IMR-90 (cell line): ENCODE measurements around the gene PTPN13. TPM values are rescaled to one million over a fixed set of nuclear protein-coding genes. Genes with fewer than 3 reads are reported as not detected.

Experiments used
- ATAC-seq: fragments of 200-7000 bp; cut with Tn5 transposase; 2 replicates; pipeline ENCODE4 v1.9.1; 2020; ENCODE audit warnings: low read depth, mild to moderate bottlenecking, moderate library complexity
- BruUV-seq: library from RNA; stranded (reverse); fragments of 400-500 nt; replicated peaks from 2 replicates; lab custom pipeline; 2021; lab: Mats Ljungman, UMichigan
- CTCF ChIA-PET: fragments of 300-600 bp; formaldehyde crosslinking; extraction: SDS; loops from one replicate; lab custom pipeline; 2021; ENCODE audit warnings: antibody characterized with exemption; lab: Yijun Ruan, JAX
- POLR2A ChIA-PET: fragments of 300-600 bp; sonication (Branson Sonifier 250); formaldehyde crosslinking; loops from one replicate; lab custom pipeline; 2022; ENCODE audit warnings: antibody characterized with exemption; ENCODE audit not compliant: unreplicated experiment; lab: Charles Lee
- DNase-seq: peaks from one replicate; pipeline ENCODE4 v3.0.0; 2013
- H2AFZ ChIP-seq: replicated peaks from 2 replicates; pipeline ENCODE3; 2013; ENCODE audit warnings: low read length, mild to moderate bottlenecking; ENCODE audit not compliant: poor library complexity
- H2AK5ac ChIP-seq: 2 replicates; pipeline ENCODE4 v1.6.1; 2013; ENCODE audit warnings: low read depth, low read length, inconsistent platforms
- H2AK9ac ChIP-seq: replicated peaks from 2 replicates; pipeline ENCODE3; 2013; ENCODE audit warnings: mild to moderate bottlenecking, low read depth, low read length, moderate library complexity; ENCODE audit not compliant: poor library complexity
- H2BK120ac ChIP-seq: 2 replicates; pipeline ENCODE4 v1.6.1; 2013; ENCODE audit warnings: low read depth, low read length, inconsistent platforms
- H2BK15ac ChIP-seq: 3 replicates; pipeline ENCODE4 v1.6.1; 2013; ENCODE audit warnings: low read depth, low read length, inconsistent platforms
- H2BK20ac ChIP-seq: 2 replicates; pipeline ENCODE4 v1.6.1; 2013; ENCODE audit warnings: low read depth, mild to moderate bottlenecking, inconsistent platforms, low read length, moderate library complexity
- H2BK5ac ChIP-seq: 2 replicates; pipeline ENCODE4 v1.6.1; 2013; ENCODE audit warnings: mild to moderate bottlenecking, low read depth, low read length, inconsistent platforms; ENCODE audit not compliant: poor library complexity, severe bottlenecking
- H3K14ac ChIP-seq: replicated peaks from 2 replicates; pipeline ENCODE4 v1.6.1; 2013; ENCODE audit warnings: low read depth, low read length, inconsistent platforms
- H3K18ac ChIP-seq: 2 replicates; pipeline ENCODE4 v1.6.1; 2013; ENCODE audit warnings: low read depth, low read length, control low read depth
- H3K23ac ChIP-seq: 2 replicates; pipeline ENCODE4 v1.6.1; 2013; ENCODE audit warnings: low read depth, low read length, inconsistent platforms
- H3K27ac ChIP-seq: 2 replicates; pipeline ENCODE4 v1.5.1; 2013; ENCODE audit warnings: mild to moderate bottlenecking, control low read depth, low read length; ENCODE audit not compliant: insufficient read depth
- H3K27me3 ChIP-seq: 2 replicates; pipeline ENCODE4 v1.6.1; 2013; ENCODE audit warnings: low read length; ENCODE audit not compliant: control insufficient read depth, insufficient read depth
- H3K36me3 ChIP-seq: 2 replicates; pipeline ENCODE4 v1.6.1; 2013; ENCODE audit warnings: low read length, mixed read lengths; ENCODE audit not compliant: control insufficient read depth, insufficient read depth
- H3K4ac ChIP-seq: 2 replicates; pipeline ENCODE4 v1.6.1; 2013; ENCODE audit warnings: low read depth, low read length, inconsistent platforms
- H3K4me1 ChIP-seq: 2 replicates; pipeline ENCODE4 v1.6.1; 2013; ENCODE audit warnings: low read length, mixed read lengths; ENCODE audit not compliant: control insufficient read depth, insufficient read depth
- H3K4me2 ChIP-seq: 2 replicates; pipeline ENCODE4 v1.6.1; 2013; ENCODE audit warnings: low read depth, mild to moderate bottlenecking, control low read depth, low read length, moderate library complexity
- H3K4me3 ChIP-seq: 2 replicates; pipeline ENCODE4 v1.5.1; 2013; ENCODE audit warnings: low read depth, mild to moderate bottlenecking, control low read depth, low read length, moderate library complexity; ENCODE audit not compliant: insufficient read depth
- H3K56ac ChIP-seq: 2 replicates; pipeline ENCODE4 v1.6.1; 2013; ENCODE audit warnings: low read length, inconsistent platforms; ENCODE audit not compliant: insufficient read depth; ENCODE audit errors: extremely low read depth
- H3K79me1 ChIP-seq, 2 experiments: 2 replicates each; pipeline ENCODE4 v1.6.1; 2013; ENCODE audit warnings: low read length in 2 of 2, inconsistent platforms in 1 of 2, low read depth in 1 of 2
- H3K9ac ChIP-seq: 2 replicates; pipeline ENCODE4 v1.6.1; 2013; ENCODE audit warnings: low read depth, low read length, control low read depth
- H3K9me1 ChIP-seq: 2 replicates; pipeline ENCODE4 v1.6.1; 2013; ENCODE audit warnings: low read length, inconsistent platforms; ENCODE audit not compliant: insufficient read depth
- H3K9me3 ChIP-seq: 2 replicates; pipeline ENCODE4 v1.6.1; 2013; ENCODE audit warnings: low read length; ENCODE audit not compliant: control insufficient read depth, insufficient read depth
- H4K20me1 ChIP-seq: 2 replicates; pipeline ENCODE4 v1.6.1; 2013; ENCODE audit warnings: low read length, inconsistent platforms; ENCODE audit not compliant: insufficient read depth
- H4K5ac ChIP-seq: 2 replicates; pipeline ENCODE4 v1.6.1; 2013; ENCODE audit warnings: mild to moderate bottlenecking, low read depth, low read length, control low read depth
- H4K8ac ChIP-seq, 2 experiments: 2 replicates each; pipeline ENCODE4 v1.6.1; 2013; ENCODE audit warnings: low read depth in 2 of 2, low read length in 2 of 2, control low read depth in 1 of 2, inconsistent platforms in 1 of 2
- H4K91ac ChIP-seq: 2 replicates; pipeline ENCODE4 v1.6.1; 2013; ENCODE audit warnings: low read depth, low read length, inconsistent platforms; ENCODE audit not compliant: insufficient read depth
- BHLHE40 ChIP-seq: fragments of 150-350 bp; IDR thresholded peaks from 2 replicates; pipeline ENCODE4 v1.6.1; 2016; ENCODE audit warnings: mild to moderate bottlenecking, low read depth, low read length
- CEBPB ChIP-seq: IDR thresholded peaks from 2 replicates; pipeline ENCODE4 v1.6.1; 2012; ENCODE audit warnings: low read depth, low read length, improper control_type of control experiment
- CHD1 ChIP-seq: IDR thresholded peaks from 2 replicates; pipeline ENCODE4 v1.6.1; 2012; ENCODE audit warnings: low read depth, low read length, improper control_type of control experiment
- FOS ChIP-seq: fragments of 150-350 bp; IDR thresholded peaks from 2 replicates; pipeline ENCODE4 v1.6.1; 2016; ENCODE audit warnings: low read depth, low read length
- MAFK ChIP-seq: IDR thresholded peaks from 2 replicates; pipeline ENCODE4 v1.6.1; 2012; ENCODE audit warnings: low read depth, low read length, improper control_type of control experiment
- MAZ ChIP-seq: IDR thresholded peaks from 2 replicates; pipeline ENCODE4 v1.6.1; 2012; ENCODE audit warnings: low read depth, mild to moderate bottlenecking, low read length, improper control_type of control experiment, moderate library complexity, borderline replicate concordance
- MXI1 ChIP-seq: IDR thresholded peaks from 2 replicates; pipeline ENCODE4 v1.6.1; 2012; ENCODE audit warnings: low read depth, mild to moderate bottlenecking, low read length, moderate library complexity, borderline replicate concordance
- NFE2L2 ChIP-seq: fragments of 150-350 bp; IDR thresholded peaks from 2 replicates; pipeline ENCODE4 v1.6.1; 2016; ENCODE audit warnings: low read depth, mild to moderate bottlenecking, low read length
- POLR2A ChIP-seq: IDR thresholded peaks from 2 replicates; pipeline ENCODE4 v1.6.1; 2012; ENCODE audit warnings: mild to moderate bottlenecking, low read depth, low read length
- RAD21 ChIP-seq: IDR thresholded peaks from 2 replicates; pipeline ENCODE4 v1.6.1; 2012; ENCODE audit warnings: low read length, improper control_type of control experiment
- RCOR1 ChIP-seq: IDR thresholded peaks from 2 replicates; pipeline ENCODE4 v1.6.1; 2012; ENCODE audit warnings: mild to moderate bottlenecking, low read length, improper control_type of control experiment; ENCODE audit not compliant: insufficient replicate concordance
- RFX5 ChIP-seq: IDR thresholded peaks from 2 replicates; pipeline ENCODE4 v1.8.0; 2012; ENCODE audit warnings: low read depth, mild to moderate bottlenecking, low read length, moderate library complexity
- SMC3 ChIP-seq: fragments of 150-350 bp; IDR thresholded peaks from 2 replicates; pipeline ENCODE4 v1.6.1; 2016; ENCODE audit warnings: low read depth, mild to moderate bottlenecking, antibody characterized with exemption, low read length, moderate library complexity
- WGBS, 2 experiments: methylation state at CpG; one replicate each; pipeline versions ENCODE4 v1.1.5 to v1.1.7; 2013; ENCODE audit warnings: missing lambda C conversion rate in 2 of 2; ENCODE audit not compliant: insufficient read length in 1 of 2; ENCODE audit errors: extremely low coverage in 2 of 2; 5-methylcytosine and 5-hydroxymethylcytosine counted together
- dilution Hi-C: fragments of 300-500 bp; cut with HindIII; formaldehyde crosslinking; loops from one replicate; pipeline ENCODE4 v1.14.3; 2018; ENCODE audit warnings: low sequenced_read_pairs; ENCODE audit not compliant: unreplicated experiment
- in situ Hi-C: fragments of 300-500 bp; cut with MboI; formaldehyde crosslinking; loops from 3 replicates; pipeline ENCODE4 v1.14.3; 2019; ENCODE audit warnings: low sequenced_read_pairs, inconsistent platforms, mixed read lengths
- intact Hi-C: fragments of 100-400 bp; cut with micrococcal nuclease; formaldehyde crosslinking; loops from 2 replicates; pipeline ENCODE4 v1.10.0; 2022
- polyA plus RNA-seq, 3 experiments: library from polyadenylated mRNA; depleted of rRNA; stranded (reverse); fragments of >200 nt; gene quantifications; 2 replicates each; pipeline ENCODE4 v1.2.3, GENCODE V29; 2012; ENCODE audit warnings: low replicate concordance in 1 of 3
- total RNA-seq: library from RNA; depleted of rRNA; stranded (reverse); fragments of >200 nt; gene quantifications from 2 replicates; pipeline ENCODE4 v1.2.3, GENCODE V29; 2012
- TF ChIP-seq, protein P1 (sequence below): fragments of 150-350 bp; IDR thresholded peaks from 2 replicates; pipeline ENCODE4 v1.6.1; 2016; ENCODE audit warnings: low read depth, mild to moderate bottlenecking, low read length, moderate library complexity, borderline replicate concordance
- TF ChIP-seq, protein P2 (sequence below): fragments of 150-350 bp; IDR thresholded peaks from 2 replicates; pipeline ENCODE4 v1.6.1; 2017; ENCODE audit warnings: mild to moderate bottlenecking, antibody characterized with exemption, low read length, low read depth
- TF ChIP-seq, protein P3 (sequence below): conservative IDR thresholded peaks from 2 replicates; pipeline ENCODE4 v1.5.1; 2012; ENCODE audit warnings: mild to moderate bottlenecking, low read depth, low read length, improper control_type of control experiment

The PTPN13 gene
- total and polyA plus RNA-seq, 2 of the 4 experiments (the other 2 are of a cell fraction): 7.7 to 29.0 TPM

DNA sequence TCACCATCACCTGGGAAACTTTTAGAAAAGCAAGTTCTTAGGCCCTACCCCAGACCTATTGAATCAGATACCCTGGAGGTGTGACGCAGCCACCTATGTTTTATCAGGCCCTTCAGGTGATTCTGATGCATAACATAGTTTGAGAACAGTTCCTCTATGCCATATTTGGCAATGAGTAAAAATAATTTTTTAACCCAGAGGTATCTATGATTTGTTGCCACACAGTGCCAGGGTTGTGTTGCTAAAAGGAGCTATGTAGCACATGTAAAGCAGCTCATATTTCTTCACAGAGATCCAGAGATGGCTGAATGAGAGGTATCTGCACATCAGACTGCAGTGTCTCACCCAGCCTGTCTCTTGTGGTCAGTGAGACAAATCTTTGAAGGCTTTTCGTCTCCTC is 85.3 kb downstream of the PTPN13 start:
- H3K18ac ChIP-seq: no peak overlapping the region
- H4K8ac ChIP-seq: no peak overlapping the region
- no peaks in the 10 kb centered on the region for H3K9me1 ChIP-seq
- no peaks in the 10 kb centered on the region for H3K4me1 ChIP-seq
- intact Hi-C loops (no loop called here), dilution Hi-C loops (no loop called here), in situ Hi-C loops (no loop called here)
- no peak overlapping the region for H3K9ac ChIP-seq
- no peak overlapping the region for H2BK5ac ChIP-seq
- no peak overlapping the region for H2BK20ac ChIP-seq
- no peak overlapping the region for H4K5ac ChIP-seq
- no peak overlapping the region for H2BK15ac ChIP-seq
- no peak overlapping the region for H4K91ac ChIP-seq
- H3K9me3 ChIP-seq: no peaks in the 10 kb centered on the region
- H2AK5ac ChIP-seq: no peak overlapping the region
- no CpG with 5 or more reads among the region's 2 CpGs for WGBS, 2 experiments
- no peaks in the 10 kb centered on the region for H3K27me3 ChIP-seq
- no peak for ATAC-seq
- TF ChIP-seq CEBPB (no peak), NFE2L2 (no peak), MXI1 (no peak), BHLHE40 (no peak), RFX5 (no peak), POLR2A (no peak), CHD1 (no peak), SMC3 (no peak), RAD21 (no peak), RCOR1 (no peak), FOS (no peak), MAFK (no peak), MAZ (no peak)
- TF ChIP-seq, protein P1, sequence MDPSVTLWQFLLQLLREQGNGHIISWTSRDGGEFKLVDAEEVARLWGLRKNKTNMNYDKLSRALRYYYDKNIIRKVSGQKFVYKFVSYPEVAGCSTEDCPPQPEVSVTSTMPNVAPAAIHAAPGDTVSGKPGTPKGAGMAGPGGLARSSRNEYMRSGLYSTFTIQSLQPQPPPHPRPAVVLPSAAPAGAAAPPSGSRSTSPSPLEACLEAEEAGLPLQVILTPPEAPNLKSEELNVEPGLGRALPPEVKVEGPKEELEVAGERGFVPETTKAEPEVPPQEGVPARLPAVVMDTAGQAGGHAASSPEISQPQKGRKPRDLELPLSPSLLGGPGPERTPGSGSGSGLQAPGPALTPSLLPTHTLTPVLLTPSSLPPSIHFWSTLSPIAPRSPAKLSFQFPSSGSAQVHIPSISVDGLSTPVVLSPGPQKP: no peak
- TF ChIP-seq, protein P2, sequence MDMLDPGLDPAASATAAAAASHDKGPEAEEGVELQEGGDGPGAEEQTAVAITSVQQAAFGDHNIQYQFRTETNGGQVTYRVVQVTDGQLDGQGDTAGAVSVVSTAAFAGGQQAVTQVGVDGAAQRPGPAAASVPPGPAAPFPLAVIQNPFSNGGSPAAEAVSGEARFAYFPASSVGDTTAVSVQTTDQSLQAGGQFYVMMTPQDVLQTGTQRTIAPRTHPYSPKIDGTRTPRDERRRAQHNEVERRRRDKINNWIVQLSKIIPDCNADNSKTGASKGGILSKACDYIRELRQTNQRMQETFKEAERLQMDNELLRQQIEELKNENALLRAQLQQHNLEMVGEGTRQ: no peak
- TF ChIP-seq, protein P3, sequence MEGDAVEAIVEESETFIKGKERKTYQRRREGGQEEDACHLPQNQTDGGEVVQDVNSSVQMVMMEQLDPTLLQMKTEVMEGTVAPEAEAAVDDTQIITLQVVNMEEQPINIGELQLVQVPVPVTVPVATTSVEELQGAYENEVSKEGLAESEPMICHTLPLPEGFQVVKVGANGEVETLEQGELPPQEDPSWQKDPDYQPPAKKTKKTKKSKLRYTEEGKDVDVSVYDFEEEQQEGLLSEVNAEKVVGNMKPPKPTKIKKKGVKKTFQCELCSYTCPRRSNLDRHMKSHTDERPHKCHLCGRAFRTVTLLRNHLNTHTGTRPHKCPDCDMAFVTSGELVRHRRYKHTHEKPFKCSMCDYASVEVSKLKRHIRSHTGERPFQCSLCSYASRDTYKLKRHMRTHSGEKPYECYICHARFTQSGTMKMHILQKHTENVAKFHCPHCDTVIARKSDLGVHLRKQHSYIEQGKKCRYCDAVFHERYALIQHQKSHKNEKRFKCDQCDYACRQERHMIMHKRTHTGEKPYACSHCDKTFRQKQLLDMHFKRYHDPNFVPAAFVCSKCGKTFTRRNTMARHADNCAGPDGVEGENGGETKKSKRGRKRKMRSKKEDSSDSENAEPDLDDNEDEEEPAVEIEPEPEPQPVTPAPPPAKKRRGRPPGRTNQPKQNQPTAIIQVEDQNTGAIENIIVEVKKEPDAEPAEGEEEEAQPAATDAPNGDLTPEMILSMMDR: no peak
- ChIA-PET CTCF (no interaction called here), POLR2A (no interaction called here)
- no peak overlapping the region for H3K4me2 ChIP-seq
- 0 out of 4 replicates have a peak, but pooled peaks cover 0 to 3% of the 10 kb centered on the region in 2 experiments for H3K79me1 ChIP-seq
- no peak overlapping the region for H3K23ac ChIP-seq
- no peak overlapping the region for H2AFZ ChIP-seq
- DNase-seq: no peak
- H3K36me3 ChIP-seq: no peaks in the 10 kb centered on the region
- H3K14ac ChIP-seq: no peak overlapping the region
- no peaks in the 10 kb centered on the region for H4K20me1 ChIP-seq
- H3K4ac ChIP-seq: no peak overlapping the region
- no peak overlapping the region for H3K27ac ChIP-seq
- no TSS peak for BruUV-seq
- no peak overlapping the region for H3K4me3 ChIP-seq
- H3K56ac ChIP-seq: no peak overlapping the region
- no peak overlapping the region for H2AK9ac ChIP-seq
- no peak overlapping the region for H2BK120ac ChIP-seq
